Measurements from ENCODE around the gene C11orf97. TPM values are rescaled to one million over a fixed set of nuclear protein-coding genes. Genes with fewer than 3 reads are reported as not detected.

C11orf97 gene
- not detected in 2 replicates for total RNA-seq
- total RNA-seq (2013), result not detected
- polyA plus RNA-seq, result not detected in 2 replicates
- polyA minus RNA-seq, result not detected in 2 replicates

- Histone ChIP-seq H3K9ac (ENCODE audit: low read length) (peak within 1 kb of the TSS; percentile 55), H2AFZ (ENCODE audit: insufficient read depth, low read depth, low read length, poor library complexity, severe bottlenecking) (peak within 1 kb of the TSS; percentile 61), H4K20me1 (ENCODE audit: control insufficient read depth, insufficient read depth, low read length, poor library complexity, severe bottlenecking) (no peaks in the 10 kb centered on the region), H3K36me3 (replicated peaks in 1 of 2; ENCODE audit: control extremely low read depth in 1 of 2, control insufficient read depth in 1 of 2, extremely low read depth in 1 of 2, insufficient read depth in 2 of 2, low read length in 1 of 2) (no peaks in the 10 kb centered on the region), H3K79me2 (ENCODE audit: control insufficient read depth, insufficient read depth, low read length) (no peaks in the 10 kb centered on the region), H3K4me2 (replicated peaks; ENCODE audit: low read depth, low read length, poor library complexity, severe bottlenecking) (peak within 1 kb of the TSS; percentile 76), H3K9me3 (ENCODE audit: control extremely low read depth in 1 of 3, control insufficient read depth in 2 of 3, insufficient read depth in 1 of 3, low read length in 2 of 3) (no peaks in the 10 kb centered on the region), H3K4me3 (ENCODE audit: control extremely low read depth in 1 of 5, extremely low read depth in 1 of 5, insufficient read depth in 1 of 5, low read depth in 2 of 5, low read length in 4 of 5) (peak within 1 kb of the TSS in 4 of 5 experiments; percentile 14 to 54 (median 45)), H3K4me1 (ENCODE audit: control insufficient read depth in 2 of 2, insufficient read depth in 2 of 2, low read length in 2 of 2) (peaks cover 11% of the 10 kb centered on the region in 2 donors), H3K27me3 (replicated peaks in 1 of 4; ENCODE audit: control extremely low read depth in 1 of 4, control insufficient read depth in 3 of 4, insufficient read depth in 4 of 4, low read length in 3 of 4) (peaks cover 0 to 23% (median 11%) of the 10 kb centered on the region in 4 experiments), H3K27ac (ENCODE audit: low read length in 2 of 2) (no peak within 1 kb of the TSS)
- Mint-ChIP-seq H3K27me3 (peaks cover 54% of the 10 kb centered on the region), H3K9me3 (ENCODE audit: insufficient read depth) (no peaks in the 10 kb centered on the region), H3K4me1 (peaks cover 15% of the 10 kb centered on the region), H3K27ac (no peak within 1 kb of the TSS), H3K4me3 (peak within 1 kb of the TSS; percentile 85)
- intact Hi-C loops (cut with micrococcal nuclease), result no loop called here
- CTCF ChIA-PET, result interaction anchor here (0.6 to 1.3 kb wide), 3 partner anchors 9 to 1951 kb away, joined by 3 to 4 read pairs (median 3); no protein-coding TSS in a partner anchor
- no peak for TF ChIP-seq EZH2 (IDR thresholded peaks at IDR 0.05; ENCODE audit: borderline replicate concordance, insufficient read depth, low read depth, low read length, poor library complexity, severe bottlenecking)
- TF ChIP-seq CTCF (IDR thresholded peaks at IDR 0.05), result no peak
- ATAC-seq (ENCODE audit: low read depth) (peak; percentile 80), DNase-seq (peak; percentile 55)
- POLR2A ChIA-PET, result no interaction called here
- WGBS (ENCODE audit: insufficient coverage), result 19% methylated on average over 46 of the region's 53 CpGs
Measured at GRCh38 chr11:94511932-94512781, at the start of gene C11orf97. C11orf97 (plus strand) TSS chr11:94512461; CDS start chr11:94512529, 68 bp downstream.

- intact Hi-C loops (cut with micrococcal nuclease), result no loop called here
- H3K4me2 ChIP-seq (replicated peaks; ENCODE audit: low read depth, low read length, poor library complexity, severe bottlenecking), result no peak overlapping the region
Measured at GRCh38 chr11:94469416-94469815, 42.8 kb upstream of the C11orf97 start.

More at GRCh38 chr11:94469416-94469815, 42.8 kb upstream of the C11orf97 start:
- Histone ChIP-seq H3K9me3 (ENCODE audit: control extremely low read depth in 1 of 3, control insufficient read depth in 2 of 3, insufficient read depth in 1 of 3, low read length in 2 of 3) (no peaks in the 10 kb centered on the region), H3K4me1 (ENCODE audit: control insufficient read depth in 2 of 2, insufficient read depth in 2 of 2, low read length in 2 of 2) (peaks cover 4 to 8% of the 10 kb centered on the region in 2 donors), H3K27me3 (replicated peaks in 1 of 4; ENCODE audit: control extremely low read depth in 1 of 4, control insufficient read depth in 3 of 4, insufficient read depth in 4 of 4, low read length in 3 of 4) (no peaks in the 10 kb centered on the region), H3K4me3 (ENCODE audit: control extremely low read depth in 1 of 5, extremely low read depth in 1 of 5, insufficient read depth in 1 of 5, low read depth in 2 of 5, low read length in 4 of 5) (no peak overlapping the region), H2AFZ (ENCODE audit: insufficient read depth, low read depth, low read length, poor library complexity, severe bottlenecking) (no peak overlapping the region), H3K27ac (ENCODE audit: low read length in 2 of 2) (no peak overlapping the region), H3K79me2 (ENCODE audit: control insufficient read depth, insufficient read depth, low read length) (no peaks in the 10 kb centered on the region), H3K9ac (ENCODE audit: low read length) (no peak overlapping the region), H4K20me1 (ENCODE audit: control insufficient read depth, insufficient read depth, low read length, poor library complexity, severe bottlenecking) (no peaks in the 10 kb centered on the region), H3K36me3 (replicated peaks in 1 of 2; ENCODE audit: control extremely low read depth in 1 of 2, control insufficient read depth in 1 of 2, extremely low read depth in 1 of 2, insufficient read depth in 2 of 2, low read length in 1 of 2) (peaks cover 8 to 46% of the 10 kb centered on the region in 2 experiments)
- Mint-ChIP-seq H3K27ac (no peak overlapping the region), H3K27me3 (no peaks in the 10 kb centered on the region), H3K4me1 (peaks cover 13% of the 10 kb centered on the region), H3K4me3 (no peak overlapping the region), H3K9me3 (ENCODE audit: insufficient read depth) (no peaks in the 10 kb centered on the region)
- DNase-seq (no peak), ATAC-seq (ENCODE audit: low read depth) (no peak)
- no CpG with 5 or more reads among the region's 2 CpGs for WGBS (ENCODE audit: insufficient coverage)
- CTCF ChIA-PET, result no interaction called here
- POLR2A ChIA-PET, result no interaction called here
- no peak for TF ChIP-seq CTCF (IDR thresholded peaks at IDR 0.05)
- TF ChIP-seq EZH2 (IDR thresholded peaks at IDR 0.05; ENCODE audit: borderline replicate concordance, insufficient read depth, low read depth, low read length, poor library complexity, severe bottlenecking), result no peak
